ENCODE results near the gene SUMO3. TPM values are rescaled to one million over a fixed set of nuclear protein-coding genes. Genes with fewer than 3 reads are reported as not detected.

SUMO3 gene
- total and polyA plus RNA-seq, 2 experiments from 2014 or later: 90.8 to 103 TPM

- Histone ChIP-seq H3K4me2 (no peak overlapping the region), H3K4me3 (no peak overlapping the region), H3K27ac (ENCODE audit: low read depth) (no peak overlapping the region), H2AFZ (no peak overlapping the region), H3K36me3 (ENCODE audit: insufficient read depth) (no peaks in the 10 kb centered on the region), H3K4me1 (ENCODE audit: insufficient read depth) (no peaks in the 10 kb centered on the region), H3K9me2 (ENCODE audit: insufficient read depth) (no peaks in the 10 kb centered on the region), H4K20me1 (replicated peaks; ENCODE audit: insufficient read depth) (no peaks in the 10 kb centered on the region), H3F3A (replicated peaks; ENCODE audit: low read depth) (no peaks in the 10 kb centered on the region), H3K79me2 (replicated peaks; ENCODE audit: insufficient read depth) (no peaks in the 10 kb centered on the region), H3K27me3 (ENCODE audit: insufficient read depth) (no peaks in the 10 kb centered on the region)
- DNase-seq (ENCODE audit: low spot score) (no peak), ATAC-seq (no peak)
- no peaks in the 10 kb centered on the region for H3K9me3 Mint-ChIP-seq
- TF ChIP-seq EZH2 (IDR thresholded peaks at IDR 0.05; ENCODE audit: low read depth, unreplicated experiment) (no peak), CTCF (conservative IDR thresholded peaks at IDR 0.05; ENCODE audit: low read depth in 2 of 2) (no peak), STAT1 (IDR thresholded peaks at IDR 0.05; ENCODE audit: unreplicated experiment) (no peak), ZNF114 (CRISPR knock-in tag; IDR thresholded peaks at IDR 0.05) (no peak), JUNB (IDR thresholded peaks at IDR 0.05; ENCODE audit: unreplicated experiment) (no peak), CREB1 (CRISPR knock-in tag; IDR thresholded peaks at IDR 0.05; ENCODE audit: low read depth) (no peak), POLR2AphosphoS5 (IDR thresholded peaks at IDR 0.05; ENCODE audit: low read depth) (no peak), EZH2phosphoT487 (IDR thresholded peaks at IDR 0.05; ENCODE audit: unreplicated experiment) (no peak), NANOG (IDR thresholded peaks at IDR 0.05; ENCODE audit: borderline replicate concordance) (no peak)
- TF ChIP-seq, protein P1, sequence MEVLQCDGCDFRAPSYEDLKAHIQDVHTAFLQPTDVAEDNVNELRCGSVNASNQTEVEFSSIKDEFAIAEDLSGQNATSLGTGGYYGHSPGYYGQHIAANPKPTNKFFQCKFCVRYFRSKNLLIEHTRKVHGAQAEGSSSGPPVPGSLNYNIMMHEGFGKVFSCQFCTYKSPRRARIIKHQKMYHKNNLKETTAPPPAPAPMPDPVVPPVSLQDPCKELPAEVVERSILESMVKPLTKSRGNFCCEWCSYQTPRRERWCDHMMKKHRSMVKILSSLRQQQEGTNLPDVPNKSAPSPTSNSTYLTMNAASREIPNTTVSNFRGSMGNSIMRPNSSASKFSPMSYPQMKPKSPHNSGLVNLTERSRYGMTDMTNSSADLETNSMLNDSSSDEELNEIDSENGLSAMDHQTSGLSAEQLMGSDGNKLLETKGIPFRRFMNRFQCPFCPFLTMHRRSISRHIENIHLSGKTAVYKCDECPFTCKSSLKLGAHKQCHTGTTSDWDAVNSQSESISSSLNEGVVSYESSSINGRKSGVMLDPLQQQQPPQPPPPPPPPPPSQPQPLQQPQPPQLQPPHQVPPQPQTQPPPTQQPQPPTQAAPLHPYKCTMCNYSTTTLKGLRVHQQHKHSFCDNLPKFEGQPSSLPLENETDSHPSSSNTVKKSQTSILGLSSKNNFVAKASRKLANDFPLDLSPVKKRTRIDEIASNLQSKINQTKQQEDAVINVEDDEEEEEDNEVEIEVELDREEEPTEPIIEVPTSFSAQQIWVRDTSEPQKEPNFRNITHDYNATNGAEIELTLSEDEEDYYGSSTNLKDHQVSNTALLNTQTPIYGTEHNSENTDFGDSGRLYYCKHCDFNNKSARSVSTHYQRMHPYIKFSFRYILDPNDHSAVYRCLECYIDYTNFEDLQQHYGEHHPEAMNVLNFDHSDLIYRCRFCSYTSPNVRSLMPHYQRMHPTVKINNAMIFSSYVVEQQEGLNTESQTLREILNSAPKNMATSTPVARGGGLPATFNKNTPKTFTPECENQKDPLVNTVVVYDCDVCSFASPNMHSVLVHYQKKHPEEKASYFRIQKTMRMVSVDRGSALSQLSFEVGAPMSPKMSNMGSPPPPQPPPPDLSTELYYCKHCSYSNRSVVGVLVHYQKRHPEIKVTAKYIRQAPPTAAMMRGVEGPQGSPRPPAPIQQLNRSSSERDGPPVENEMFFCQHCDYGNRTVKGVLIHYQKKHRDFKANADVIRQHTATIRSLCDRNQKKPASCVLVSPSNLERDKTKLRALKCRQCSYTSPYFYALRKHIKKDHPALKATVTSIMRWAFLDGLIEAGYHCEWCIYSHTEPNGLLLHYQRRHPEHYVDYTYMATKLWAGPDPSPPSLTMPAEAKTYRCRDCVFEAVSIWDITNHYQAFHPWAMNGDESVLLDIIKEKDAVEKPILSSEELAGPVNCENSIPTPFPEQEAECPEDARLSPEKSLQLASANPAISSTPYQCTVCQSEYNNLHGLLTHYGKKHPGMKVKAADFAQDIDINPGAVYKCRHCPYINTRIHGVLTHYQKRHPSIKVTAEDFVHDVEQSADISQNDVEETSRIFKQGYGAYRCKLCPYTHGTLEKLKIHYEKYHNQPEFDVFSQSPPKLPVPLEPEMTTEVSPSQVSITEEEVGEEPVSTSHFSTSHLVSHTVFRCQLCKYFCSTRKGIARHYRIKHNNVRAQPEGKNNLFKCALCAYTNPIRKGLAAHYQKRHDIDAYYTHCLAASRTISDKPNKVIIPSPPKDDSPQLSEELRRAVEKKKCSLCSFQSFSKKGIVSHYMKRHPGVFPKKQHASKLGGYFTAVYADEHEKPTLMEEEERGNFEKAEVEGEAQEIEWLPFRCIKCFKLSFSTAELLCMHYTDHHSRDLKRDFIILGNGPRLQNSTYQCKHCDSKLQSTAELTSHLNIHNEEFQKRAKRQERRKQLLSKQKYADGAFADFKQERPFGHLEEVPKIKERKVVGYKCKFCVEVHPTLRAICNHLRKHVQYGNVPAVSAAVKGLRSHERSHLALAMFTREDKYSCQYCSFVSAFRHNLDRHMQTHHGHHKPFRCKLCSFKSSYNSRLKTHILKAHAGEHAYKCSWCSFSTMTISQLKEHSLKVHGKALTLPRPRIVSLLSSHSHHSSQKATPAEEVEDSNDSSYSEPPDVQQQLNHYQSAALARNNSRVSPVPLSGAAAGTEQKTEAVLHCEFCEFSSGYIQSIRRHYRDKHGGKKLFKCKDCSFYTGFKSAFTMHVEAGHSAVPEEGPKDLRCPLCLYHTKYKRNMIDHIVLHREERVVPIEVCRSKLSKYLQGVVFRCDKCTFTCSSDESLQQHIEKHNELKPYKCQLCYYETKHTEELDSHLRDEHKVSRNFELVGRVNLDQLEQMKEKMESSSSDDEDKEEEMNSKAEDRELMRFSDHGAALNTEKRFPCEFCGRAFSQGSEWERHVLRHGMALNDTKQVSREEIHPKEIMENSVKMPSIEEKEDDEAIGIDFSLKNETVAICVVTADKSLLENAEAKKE (CRISPR knock-in tag; IDR thresholded peaks at IDR 0.05): no peak
- TF ChIP-seq, protein P2, sequence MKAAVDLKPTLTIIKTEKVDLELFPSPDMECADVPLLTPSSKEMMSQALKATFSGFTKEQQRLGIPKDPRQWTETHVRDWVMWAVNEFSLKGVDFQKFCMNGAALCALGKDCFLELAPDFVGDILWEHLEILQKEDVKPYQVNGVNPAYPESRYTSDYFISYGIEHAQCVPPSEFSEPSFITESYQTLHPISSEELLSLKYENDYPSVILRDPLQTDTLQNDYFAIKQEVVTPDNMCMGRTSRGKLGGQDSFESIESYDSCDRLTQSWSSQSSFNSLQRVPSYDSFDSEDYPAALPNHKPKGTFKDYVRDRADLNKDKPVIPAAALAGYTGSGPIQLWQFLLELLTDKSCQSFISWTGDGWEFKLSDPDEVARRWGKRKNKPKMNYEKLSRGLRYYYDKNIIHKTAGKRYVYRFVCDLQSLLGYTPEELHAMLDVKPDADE (IDR thresholded peaks at IDR 0.05): no peak
- TF ChIP-seq, protein P3, sequence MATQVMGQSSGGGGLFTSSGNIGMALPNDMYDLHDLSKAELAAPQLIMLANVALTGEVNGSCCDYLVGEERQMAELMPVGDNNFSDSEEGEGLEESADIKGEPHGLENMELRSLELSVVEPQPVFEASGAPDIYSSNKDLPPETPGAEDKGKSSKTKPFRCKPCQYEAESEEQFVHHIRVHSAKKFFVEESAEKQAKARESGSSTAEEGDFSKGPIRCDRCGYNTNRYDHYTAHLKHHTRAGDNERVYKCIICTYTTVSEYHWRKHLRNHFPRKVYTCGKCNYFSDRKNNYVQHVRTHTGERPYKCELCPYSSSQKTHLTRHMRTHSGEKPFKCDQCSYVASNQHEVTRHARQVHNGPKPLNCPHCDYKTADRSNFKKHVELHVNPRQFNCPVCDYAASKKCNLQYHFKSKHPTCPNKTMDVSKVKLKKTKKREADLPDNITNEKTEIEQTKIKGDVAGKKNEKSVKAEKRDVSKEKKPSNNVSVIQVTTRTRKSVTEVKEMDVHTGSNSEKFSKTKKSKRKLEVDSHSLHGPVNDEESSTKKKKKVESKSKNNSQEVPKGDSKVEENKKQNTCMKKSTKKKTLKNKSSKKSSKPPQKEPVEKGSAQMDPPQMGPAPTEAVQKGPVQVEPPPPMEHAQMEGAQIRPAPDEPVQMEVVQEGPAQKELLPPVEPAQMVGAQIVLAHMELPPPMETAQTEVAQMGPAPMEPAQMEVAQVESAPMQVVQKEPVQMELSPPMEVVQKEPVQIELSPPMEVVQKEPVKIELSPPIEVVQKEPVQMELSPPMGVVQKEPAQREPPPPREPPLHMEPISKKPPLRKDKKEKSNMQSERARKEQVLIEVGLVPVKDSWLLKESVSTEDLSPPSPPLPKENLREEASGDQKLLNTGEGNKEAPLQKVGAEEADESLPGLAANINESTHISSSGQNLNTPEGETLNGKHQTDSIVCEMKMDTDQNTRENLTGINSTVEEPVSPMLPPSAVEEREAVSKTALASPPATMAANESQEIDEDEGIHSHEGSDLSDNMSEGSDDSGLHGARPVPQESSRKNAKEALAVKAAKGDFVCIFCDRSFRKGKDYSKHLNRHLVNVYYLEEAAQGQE (IDR thresholded peaks at IDR 0.05; ENCODE audit: unreplicated experiment): no peak
- H3K4me1 Mint-ChIP-seq: peaks cover 4% of the 10 kb centered on the region
- H3K27me3 Mint-ChIP-seq (ENCODE audit: insufficient read depth, low read depth, poor library complexity): peaks cover 6% of the 10 kb centered on the region
- H3K36me3 Mint-ChIP-seq (ENCODE audit: low read depth): no peaks in the 10 kb centered on the region
- no peak overlapping the region for H3K27ac Mint-ChIP-seq
- H3K4me3 Mint-ChIP-seq: no peak overlapping the region
These were observed 18.4 kb upstream of the SUMO3 start for GRCh38 chr21:44836349-44836665.
